Esophagus muscularis mucosa (tissue), 4 donors: Measurements from ENCODE around the gene LMF2.

Source experiments
- CTCF ChIP-seq, 3 experiments: fragments of 200-600 bp in 2 of 3; fragments of 450-650 bp in 1 of 3; sonication (generic) in 2 of 3; IDR thresholded peaks; one replicate each; pipeline ENCODE4 v1.5.1; 2017 to 2019; ENCODE audit warnings: antibody characterized with exemption in 3 of 3, mild to moderate bottlenecking in 2 of 3, moderate library complexity in 1 of 3
- EP300 ChIP-seq: sonication (generic); formaldehyde crosslinking; IDR thresholded peaks from one replicate; pipeline ENCODE4 v1.6.1; 2017; ENCODE audit warnings: antibody characterized with exemption
- POLR2A ChIP-seq: fragments of 450-650 bp; IDR thresholded peaks from one replicate; pipeline ENCODE4 v1.6.1; 2017; ENCODE audit warnings: antibody characterized with exemption, moderate library complexity, mild to moderate bottlenecking, low read depth
- POLR2AphosphoS5 ChIP-seq, 2 donors: sonication (generic); formaldehyde crosslinking; IDR thresholded peaks; one replicate each; pipeline ENCODE4 v1.6.1; 2017; ENCODE audit warnings: antibody characterized with exemption in 2 of 2

- no peak for TF ChIP-seq CTCF (IDR thresholded peaks at IDR 0.05)
- no peak for TF ChIP-seq POLR2AphosphoS5 (IDR thresholded peaks at IDR 0.05)
- TF ChIP-seq EP300, result no peak
- TF ChIP-seq POLR2A, result no peak
Observed at GRCh38 chr22:50537765-50538164, 30.3 kb upstream of the LMF2 start.
